ENCODE results near the gene FAM78B.
A peak's percentile ranks its signal among the peaks of the same experiment; 100 is the strongest.

Gene FAM78B

DNA sequence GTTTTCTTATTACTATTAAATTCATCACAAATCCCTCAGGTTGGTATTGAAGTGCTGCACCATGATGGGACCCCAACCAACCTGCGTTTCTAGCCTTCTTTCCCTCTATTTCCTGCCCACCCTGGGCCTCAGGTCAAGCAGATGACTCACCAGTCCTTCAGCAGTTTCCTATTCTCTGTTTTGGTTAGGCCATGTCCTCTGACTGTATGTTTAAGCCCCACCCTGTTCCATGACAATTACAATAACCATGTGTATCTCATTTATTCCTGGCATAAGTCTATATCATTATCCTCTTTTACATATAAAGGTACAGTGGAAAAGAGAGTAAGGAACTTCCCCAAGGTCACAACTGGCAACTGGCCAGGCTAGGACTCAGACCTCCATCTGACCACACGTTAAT lies 5.3 kb upstream of the FAM78B start:
- no peak for TF ChIP-seq ZNF274 (IDR thresholded peaks at IDR 0.05; ENCODE audit: low read depth, low read length)
- H3K4me3 ChIP-seq (ENCODE audit: low read length), result no peak overlapping the region

GRCh38 chr1:166170726-166171125 lies 3.9 kb upstream of the FAM78B start:
- no peak overlapping the region for H3K4me3 ChIP-seq (ENCODE audit: low read length)
- no peak for TF ChIP-seq ZNF274 (IDR thresholded peaks at IDR 0.05; ENCODE audit: low read depth, low read length)

- TF ChIP-seq ZNF274 (IDR thresholded peaks at IDR 0.05; ENCODE audit: low read depth, low read length), result no peak
- no peak overlapping the region for H3K4me3 ChIP-seq (ENCODE audit: low read length)
Observed at GRCh38 chr1:166170075-166170474, 3.3 kb upstream of the FAM78B start.

- no peak overlapping the region for H3K4me3 ChIP-seq (ENCODE audit: low read length)
- no peak for TF ChIP-seq ZNF274 (IDR thresholded peaks at IDR 0.05; ENCODE audit: low read depth, low read length)
Observed at GRCh38 chr1:166169182-166169581, 2.4 kb upstream of the FAM78B start.

GRCh38 chr1:166167572-166167925 lies 748 bp upstream of the FAM78B start:
- peak overlapping the region; percentile 80 for H3K4me3 ChIP-seq (ENCODE audit: low read length)
- TF ChIP-seq ZNF274 (IDR thresholded peaks at IDR 0.05; ENCODE audit: low read depth, low read length), result no peak

GRCh38 chr1:166166329-166166697 lies 488 bp downstream of the FAM78B start:
- H3K4me3 ChIP-seq (ENCODE audit: low read length), result peak overlapping the region; percentile 81; the same call in 1 of the 2 replicates
- no peak for TF ChIP-seq ZNF274 (IDR thresholded peaks at IDR 0.05; ENCODE audit: low read depth, low read length)

DNA sequence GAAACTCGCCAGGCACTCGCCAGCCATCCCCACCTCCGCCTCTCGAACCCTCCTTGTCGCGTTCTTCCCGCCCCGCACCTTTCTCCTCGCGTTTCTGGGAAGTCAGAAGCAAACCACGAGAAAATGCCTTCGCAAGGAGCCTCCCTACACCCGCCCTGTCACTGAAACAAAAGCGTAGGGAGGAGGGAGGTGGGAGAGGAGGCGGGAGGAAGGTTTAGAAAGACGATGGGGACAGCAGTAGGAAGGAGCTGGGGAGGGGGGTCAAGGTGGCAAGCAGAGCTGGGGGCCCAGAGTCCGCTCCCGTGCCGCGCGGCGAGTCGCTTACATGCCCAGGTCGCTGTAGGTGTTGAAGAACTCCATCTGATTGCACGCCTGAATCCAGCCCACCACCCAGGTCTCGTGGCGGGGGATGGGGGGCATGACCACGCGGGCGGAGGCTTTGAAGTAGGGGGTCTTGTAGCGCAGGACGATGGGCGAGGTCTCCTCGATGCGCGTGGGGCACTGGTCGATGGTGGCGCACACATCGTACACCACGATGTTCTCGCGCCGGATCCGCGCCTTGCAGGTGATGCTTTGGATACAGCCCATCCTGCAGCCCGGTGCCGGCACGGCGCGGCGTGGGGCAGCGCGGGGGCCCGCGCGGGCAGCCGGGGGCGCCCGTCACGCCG lies 1.0 kb downstream of the FAM78B start:
- TF ChIP-seq ZNF274 (IDR thresholded peaks at IDR 0.05; ENCODE audit: low read depth, low read length), result no peak
- H3K4me3 ChIP-seq (ENCODE audit: low read length), result peak overlapping the region; percentile 81; the same call in 1 of the 2 replicates

GRCh38 chr1:166164995-166165660 lies 1.7 kb downstream of the FAM78B start:
- no peak for TF ChIP-seq ZNF274 (IDR thresholded peaks at IDR 0.05; ENCODE audit: low read depth, low read length)
- peak overlapping the region; percentile 81; the same call in 1 of the 2 replicates for H3K4me3 ChIP-seq (ENCODE audit: low read length)

DNA sequence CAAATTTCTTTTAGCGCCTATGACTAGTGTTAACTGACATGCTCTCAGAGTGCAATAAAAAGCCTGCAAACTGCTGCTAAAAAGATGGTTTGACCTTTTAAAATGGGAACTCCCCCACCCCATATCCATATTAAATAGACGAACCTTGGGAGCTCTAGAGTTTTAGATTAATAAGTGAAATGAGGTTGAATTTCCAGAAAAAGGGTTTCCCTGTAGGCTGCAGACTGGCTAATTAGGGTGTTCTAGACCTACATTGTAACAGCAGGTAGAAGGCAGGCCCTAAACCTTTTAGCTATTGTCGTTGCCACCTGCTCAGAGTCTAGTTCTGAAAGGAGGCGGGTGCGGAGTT lies 2.2 kb downstream of the FAM78B start:
- H3K4me3 ChIP-seq (ENCODE audit: low read length), result no peak overlapping the region; the same call in 1 of the 2 replicates
- no peak for TF ChIP-seq ZNF274 (IDR thresholded peaks at IDR 0.05; ENCODE audit: low read depth, low read length)

GRCh38 chr1:166159656-166160055 lies 7.1 kb downstream of the FAM78B start:
- TF ChIP-seq ZNF274 (IDR thresholded peaks at IDR 0.05; ENCODE audit: low read depth, low read length), result no peak

GRCh38 chr1:166156674-166157073 lies 10.1 kb downstream of the FAM78B start:
- TF ChIP-seq ZNF274 (IDR thresholded peaks at IDR 0.05; ENCODE audit: low read depth, low read length), result no peak
- no peak overlapping the region for H3K4me3 ChIP-seq (ENCODE audit: low read length)

More at GRCh38 chr1:166159656-166160055, 7.1 kb downstream of the FAM78B start:
- H3K4me3 ChIP-seq (ENCODE audit: low read length), result no peak overlapping the region

- TF ChIP-seq ZNF274 (IDR thresholded peaks at IDR 0.05; ENCODE audit: low read depth, low read length), result no peak
- no peak overlapping the region for H3K4me3 ChIP-seq (ENCODE audit: low read length)
Observed at GRCh38 chr1:166155108-166155507, 11.7 kb downstream of the FAM78B start.

DNA sequence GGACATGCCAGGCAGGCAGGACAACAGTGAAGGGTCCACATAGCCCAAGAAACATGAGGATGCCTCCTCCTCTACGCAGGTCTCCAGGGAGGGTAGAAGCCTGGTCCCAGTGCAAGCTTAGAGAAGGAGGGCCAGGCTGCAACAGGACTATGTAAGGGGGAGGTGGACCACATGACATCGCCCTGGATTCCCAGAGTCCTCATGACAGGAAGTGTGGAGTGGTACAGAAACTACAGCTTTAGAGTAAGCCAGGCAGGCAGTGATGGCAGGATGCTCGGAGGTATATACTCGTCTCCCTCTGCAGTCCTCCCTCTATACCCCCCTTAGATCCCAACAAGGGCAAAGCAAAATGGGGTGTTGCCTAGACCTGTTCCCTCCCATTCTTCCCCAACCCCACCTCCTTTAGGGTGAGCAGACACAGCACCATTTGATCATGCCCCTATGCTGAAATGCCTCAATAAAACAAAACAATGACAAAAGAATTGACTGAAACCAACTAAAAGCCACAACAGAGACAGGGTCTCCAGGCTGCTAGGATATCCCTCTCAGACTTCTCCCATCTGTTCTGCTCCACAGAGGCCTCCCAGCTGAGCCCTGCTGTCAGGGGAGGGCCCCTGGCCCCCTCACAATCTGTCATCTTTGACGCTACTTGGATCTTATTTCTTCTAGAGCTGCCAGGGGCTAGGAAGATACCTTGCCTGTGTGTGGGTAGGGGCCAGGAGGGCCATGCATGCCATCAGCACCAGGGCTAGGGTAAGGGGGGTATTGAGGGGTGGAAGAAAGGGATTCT lies 13.1 kb downstream of the FAM78B start:
- no peak overlapping the region for H3K4me3 ChIP-seq (ENCODE audit: low read length)
- TF ChIP-seq ZNF274 (IDR thresholded peaks at IDR 0.05; ENCODE audit: low read depth, low read length), result no peak

- no peak overlapping the region for H3K4me3 ChIP-seq (ENCODE audit: low read length)
- no peak for TF ChIP-seq ZNF274 (IDR thresholded peaks at IDR 0.05; ENCODE audit: low read depth, low read length)
Observed at GRCh38 chr1:166152978-166153377, 13.8 kb downstream of the FAM78B start.

DNA sequence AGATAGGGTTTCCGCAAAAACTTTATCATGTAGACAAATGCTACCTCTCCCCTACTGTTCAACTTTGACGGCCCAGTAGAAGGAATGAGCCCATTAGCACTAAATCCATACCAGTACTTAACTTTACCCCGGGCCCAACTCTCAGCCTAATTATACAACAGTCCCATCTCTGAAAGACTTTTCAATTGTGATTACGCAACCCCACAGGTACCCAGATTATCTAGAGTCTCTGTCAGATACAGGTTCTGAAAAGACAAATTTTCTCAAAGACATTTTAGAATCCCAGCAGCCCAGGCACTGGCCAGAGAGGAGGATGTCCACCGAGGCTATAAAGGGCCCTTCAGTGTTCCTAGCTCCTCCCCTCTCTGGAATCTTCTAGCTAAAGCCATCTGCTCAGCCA lies 15.0 kb downstream of the FAM78B start:
- TF ChIP-seq ZNF274 (IDR thresholded peaks at IDR 0.05; ENCODE audit: low read depth, low read length), result no peak
- H3K4me3 ChIP-seq (ENCODE audit: low read length), result no peak overlapping the region
